Kidney capillary endothelial cell (primary cell): ENCODE results near the gene EPB41.
"Not testable (repeated sequence)": the region's sequence is repeated elsewhere in the genome, so short reads cannot be mapped to it uniquely, and the experiment has no call there.

Source experiments
- DNase-seq: peaks from one replicate; pipeline ENCODE4 v3.0.0-alpha.2; 2018; ENCODE audit warnings: low spot score

EPB41 gene

DNA sequence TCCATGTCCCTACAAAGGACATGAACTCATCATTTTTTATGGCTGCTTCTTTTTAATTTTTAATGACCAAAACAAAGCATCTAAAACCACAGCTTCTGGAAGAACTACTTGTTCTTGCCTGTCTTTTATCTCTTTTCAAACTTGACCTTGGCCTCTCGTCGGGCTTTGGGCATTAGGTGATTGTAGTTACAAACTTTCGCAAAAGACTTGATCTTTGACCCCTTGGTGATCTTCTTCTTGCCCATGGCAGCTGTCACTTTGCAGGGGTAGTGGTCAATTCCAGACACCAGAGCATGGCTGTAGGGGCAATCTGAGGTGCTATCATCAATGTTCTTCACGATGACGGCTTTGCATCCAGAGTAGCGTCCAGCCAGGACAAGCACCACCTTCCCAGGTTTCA is 67.8 kb downstream of the EPB41 start:
- DNase-seq = no peak

DNA sequence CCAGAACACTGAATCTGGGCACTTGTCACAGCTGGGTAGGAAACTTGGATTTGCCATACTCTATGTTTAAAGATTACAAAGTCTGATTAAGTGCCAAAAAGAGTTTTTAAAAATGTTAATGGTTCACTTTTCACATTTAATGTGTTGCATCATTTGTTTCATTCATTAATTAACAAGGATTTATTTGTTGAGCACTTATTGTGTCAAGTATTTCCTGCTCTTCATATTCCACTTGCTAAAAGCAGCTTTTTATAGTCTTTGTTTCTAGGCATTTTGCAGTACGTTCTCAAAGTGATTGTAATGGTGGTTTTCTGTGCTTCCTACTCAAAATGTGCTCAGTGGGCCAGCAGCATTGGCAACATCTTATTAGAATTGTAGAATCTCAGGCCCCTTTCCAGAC is 68.7 kb downstream of the EPB41 start:
- no peak for DNase-seq

DNA sequence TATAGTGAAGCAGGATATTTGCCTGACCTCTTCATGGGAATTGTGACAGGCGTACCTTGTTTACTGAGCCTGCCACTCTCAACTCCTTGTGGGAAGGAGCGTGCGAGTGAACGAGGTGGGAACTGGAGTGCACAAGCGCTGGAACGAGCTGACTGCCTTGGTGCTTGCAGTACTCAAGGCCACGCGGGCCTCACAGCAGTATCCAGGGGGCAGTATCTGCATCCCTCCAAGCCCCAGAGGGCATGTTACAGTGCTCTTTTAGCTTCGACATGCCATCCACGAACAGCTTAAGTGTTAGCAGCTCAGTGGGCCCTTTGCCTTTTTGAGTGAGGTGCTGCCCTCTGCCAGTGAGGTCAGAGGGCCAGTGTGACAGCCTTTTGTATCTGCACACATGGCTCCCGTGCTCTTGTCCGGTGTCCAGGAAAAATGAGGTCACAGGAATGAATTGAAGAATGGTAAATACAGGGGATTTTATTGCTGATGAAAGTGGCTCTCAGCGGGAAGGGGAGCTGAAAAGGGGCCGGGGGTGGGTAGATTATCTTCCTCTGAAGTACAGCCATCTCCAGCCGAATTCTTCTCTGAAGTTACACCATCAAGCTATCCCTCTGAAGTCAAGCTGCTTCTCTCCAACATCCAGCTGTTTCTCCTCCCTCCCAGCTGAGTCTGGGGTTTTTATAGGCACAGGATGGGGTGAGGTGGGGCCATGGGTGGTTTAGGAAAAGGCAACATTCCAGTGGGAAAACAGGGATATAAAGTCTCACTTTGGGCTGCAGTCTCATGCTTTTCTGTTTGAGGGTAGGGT is 69.3 kb downstream of the EPB41 start:
- DNase-seq = no peak

DNA sequence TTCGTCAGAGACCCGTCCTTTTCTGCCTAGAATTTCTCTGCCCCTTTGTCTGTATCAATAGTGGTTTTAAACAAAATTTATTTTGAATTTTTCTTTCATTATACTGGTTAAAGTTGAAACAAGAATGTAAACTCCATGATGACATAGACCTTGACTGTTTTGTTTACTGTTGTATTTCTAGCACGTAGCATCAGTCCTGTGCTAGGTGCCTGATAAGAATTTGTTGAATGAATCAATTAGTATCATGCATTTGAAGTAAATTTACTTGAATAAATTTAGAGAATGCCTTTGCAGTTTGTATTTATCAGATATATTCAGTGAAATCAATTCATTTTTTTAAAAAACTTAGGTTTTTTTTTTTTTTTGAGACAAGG is 69.9 kb downstream of the EPB41 start:
- no peak for DNase-seq

DNA sequence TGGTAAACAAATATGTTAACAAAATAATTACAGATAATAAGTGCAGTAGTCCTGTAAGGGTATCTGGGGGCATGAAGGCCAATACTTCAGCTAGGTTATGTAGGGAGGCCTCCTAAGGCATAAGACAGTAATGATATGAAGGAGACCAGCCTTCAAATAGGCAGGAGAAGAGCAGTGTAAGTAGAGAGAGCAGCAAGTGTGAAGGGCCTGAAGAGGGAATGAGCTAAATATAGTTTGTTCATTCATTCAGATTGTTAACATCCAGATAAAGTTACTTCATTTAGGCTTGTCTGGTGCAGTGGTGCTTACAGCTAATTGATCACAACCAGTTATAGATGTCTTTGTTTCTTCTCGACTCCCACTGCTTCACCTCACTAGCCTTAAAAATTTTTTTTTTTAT is 71.1 kb downstream of the EPB41 start:
- no peak for DNase-seq

DNA sequence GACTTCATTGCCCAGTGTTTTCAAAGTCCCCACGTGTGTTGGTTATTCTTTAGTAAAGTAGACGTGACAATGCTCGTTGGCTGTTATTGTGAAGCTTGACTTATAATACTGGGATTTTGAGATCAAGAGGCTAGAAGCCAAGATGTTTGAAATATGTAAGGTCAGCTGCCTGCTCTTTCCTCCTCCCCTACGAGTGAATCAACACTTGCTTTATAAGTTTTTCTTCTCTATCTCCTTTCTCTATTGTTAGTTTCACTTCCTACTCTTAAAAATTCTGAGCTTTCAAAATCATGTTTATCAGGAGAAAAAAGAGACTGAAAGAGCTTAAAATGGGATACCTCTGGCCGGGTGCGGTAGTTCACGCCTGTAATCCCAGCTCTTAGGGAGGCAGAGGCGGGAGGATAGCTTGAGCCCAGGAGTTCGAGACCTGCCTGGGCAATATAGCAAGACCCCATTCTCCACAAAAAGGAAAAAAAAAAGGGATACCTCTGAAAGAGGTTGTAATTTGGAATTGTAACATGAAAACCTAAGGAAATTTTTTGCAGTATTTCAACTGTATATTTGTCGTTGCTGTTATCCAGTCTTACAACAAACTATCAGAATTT is 72.0 kb downstream of the EPB41 start:
- no peak for DNase-seq

DNA sequence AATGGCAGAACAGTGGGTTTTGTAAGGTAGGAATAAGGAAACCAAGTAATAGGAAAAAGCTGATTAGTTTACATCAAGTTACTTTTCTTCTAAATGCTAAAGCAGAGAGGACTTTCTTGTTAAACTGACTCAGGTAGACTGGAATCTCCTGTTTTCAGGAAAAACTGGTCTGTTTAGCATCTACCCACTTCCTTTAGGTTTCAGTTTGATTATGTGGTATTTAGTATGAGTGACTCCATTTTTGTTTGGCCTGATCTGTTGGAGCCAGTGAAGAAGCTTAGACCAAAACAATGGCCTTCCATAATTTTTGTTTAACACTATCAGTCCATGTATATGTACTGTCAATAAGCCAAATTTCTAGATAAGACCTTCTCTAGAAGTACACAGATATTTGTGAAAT is 88.4 kb downstream of the EPB41 start:
- no peak for DNase-seq

DNA sequence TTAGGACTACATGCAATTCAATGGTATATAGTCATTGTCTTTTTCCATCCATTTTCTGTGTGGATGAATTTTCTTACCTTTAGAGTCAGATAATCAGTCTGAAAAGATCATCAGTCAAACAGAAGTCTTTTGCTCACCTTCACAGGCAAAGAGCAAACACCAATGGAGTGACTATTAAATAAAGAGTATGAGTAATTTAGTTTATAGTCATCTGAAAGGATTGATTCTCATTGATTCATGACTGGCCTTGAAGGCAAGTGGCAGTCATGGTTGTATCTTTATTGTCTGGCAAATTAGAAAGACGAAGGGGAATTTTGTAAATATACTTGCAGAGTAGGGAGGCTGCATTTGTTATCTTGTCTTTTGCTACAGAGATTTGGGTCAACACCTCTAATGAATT is 89.9 kb downstream of the EPB41 start:
- no peak for DNase-seq

DNA sequence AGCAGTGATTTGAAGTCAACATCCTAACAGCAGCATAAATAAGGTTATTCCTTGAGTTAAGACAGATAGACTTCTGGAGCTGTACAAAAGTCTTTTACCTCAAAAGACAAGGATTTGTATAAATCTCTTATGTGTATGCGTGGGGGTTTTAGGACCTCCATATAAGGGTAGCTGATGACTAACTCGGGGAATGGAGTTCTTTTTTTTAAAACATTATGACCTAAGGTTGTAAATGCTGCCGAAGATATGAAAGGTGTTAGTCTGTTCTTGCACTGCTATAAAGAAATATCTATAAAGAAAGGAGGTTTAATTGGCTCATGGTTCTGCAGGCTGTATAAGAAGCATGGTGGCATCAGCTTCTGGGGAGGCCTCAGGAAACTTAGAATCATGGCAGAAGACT is 90.4 kb downstream of the EPB41 start:
- DNase-seq = no peak

DNA sequence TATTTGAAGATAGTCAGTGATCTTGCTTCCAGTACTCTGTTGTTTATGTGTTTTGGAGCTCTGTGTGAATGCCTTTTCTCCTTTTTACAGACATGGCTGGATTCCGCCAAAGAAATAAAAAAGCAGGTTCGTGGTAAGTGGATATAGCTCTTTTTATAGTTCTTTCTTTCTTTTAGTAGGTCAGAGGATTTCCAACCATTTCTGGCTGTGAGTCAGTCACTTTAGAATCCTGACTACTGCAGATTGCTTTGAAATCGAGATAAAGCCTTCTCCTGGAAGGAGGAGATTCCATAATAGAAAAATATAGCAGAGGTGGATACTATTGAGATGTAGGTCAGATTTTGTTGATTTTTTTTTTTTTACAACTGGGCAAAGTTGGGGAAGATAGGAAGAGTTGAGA is 97.4 kb downstream of the EPB41 start:
- no peak for DNase-seq

DNA sequence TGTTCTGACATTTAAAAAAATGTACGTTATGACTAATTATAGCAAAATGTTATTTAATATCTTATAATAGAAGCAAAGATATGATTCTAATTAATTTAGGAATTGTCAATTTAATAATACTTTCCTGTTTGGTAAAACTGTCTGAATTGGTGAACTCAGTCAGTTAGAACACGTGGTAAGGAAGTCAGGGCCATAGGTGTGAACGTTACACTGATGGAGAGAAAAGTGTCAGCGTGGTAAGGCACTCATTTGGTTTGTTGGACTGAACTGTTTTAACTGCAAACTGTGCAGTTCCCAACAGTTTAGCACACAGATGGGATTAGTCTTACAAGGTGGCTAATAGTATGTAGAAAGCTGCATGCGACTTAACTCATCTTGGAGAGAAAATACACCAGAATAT is 102.9 kb downstream of the EPB41 start:
- DNase-seq = no peak

DNA sequence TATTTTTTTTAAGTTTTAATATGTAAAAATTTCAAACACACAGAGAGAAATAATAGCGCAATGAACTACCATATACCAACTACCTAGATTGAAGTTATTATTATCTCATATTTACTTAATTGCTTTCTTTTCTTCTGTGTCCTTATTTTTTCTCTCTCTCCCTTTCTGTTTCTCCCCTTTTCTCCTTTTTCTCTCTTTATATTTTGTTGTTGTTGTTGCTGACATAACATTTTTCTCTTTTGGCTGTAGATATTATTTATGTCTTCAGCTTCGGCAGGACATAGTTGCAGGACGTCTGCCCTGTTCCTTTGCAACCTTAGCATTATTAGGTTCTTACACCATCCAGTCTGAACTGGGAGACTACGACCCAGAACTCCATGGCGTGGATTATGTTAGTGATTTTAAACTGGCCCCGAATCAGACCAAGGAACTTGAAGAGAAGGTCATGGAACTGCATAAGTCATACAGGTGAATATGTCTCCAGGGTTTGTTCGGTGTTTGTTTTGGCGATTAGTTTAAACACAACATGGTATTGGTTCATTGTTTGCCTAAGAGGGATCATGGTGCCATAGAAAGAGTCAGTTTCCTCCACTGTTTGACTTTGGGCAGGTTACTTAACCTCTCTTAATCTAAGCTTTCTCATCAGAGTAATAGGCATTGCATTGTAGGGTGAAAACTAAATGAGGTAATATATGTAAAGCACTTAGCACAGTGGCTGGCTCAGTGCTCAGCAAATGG is 103.8 kb downstream of the EPB41 start:
- DNase-seq = no peak

DNA sequence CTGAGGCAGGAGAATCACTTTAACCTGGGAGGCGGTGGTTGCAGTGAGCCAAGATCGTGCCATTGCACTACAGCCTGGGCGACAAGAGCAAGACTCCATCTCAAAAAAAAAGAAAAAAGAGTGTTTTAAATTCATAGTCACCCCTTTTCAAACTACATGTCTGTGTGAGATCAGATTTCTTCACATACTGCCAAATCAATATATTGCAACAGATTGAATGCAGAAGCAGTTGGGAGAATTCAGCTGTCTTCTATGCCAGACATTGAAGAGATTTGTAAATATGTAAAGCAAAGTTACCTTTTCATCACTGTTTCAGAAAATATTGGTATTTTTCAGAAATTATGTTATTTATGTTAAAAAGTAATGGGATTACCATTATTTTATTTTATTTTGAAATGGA is 108.3 kb downstream of the EPB41 start:
- no peak for DNase-seq

DNA sequence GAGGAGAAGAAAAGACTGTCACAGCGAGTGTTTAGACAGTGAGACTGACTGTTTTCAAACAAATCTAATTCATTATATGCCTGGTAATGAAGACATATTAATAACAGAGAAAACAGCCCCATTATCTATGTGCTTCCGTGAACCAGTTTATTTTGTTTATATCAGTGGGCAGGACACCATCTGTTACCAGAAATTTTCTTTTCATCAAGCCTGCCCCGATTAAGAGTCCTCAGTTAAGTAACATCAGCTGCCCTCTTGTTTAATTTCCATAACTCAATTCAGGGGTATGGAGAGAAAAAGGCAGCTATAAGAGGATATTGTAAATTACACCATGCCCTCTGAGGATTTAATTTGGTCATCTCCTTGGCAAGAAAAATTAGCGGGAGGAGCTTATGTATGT is 115.3 kb downstream of the EPB41 start:
- DNase-seq = no peak

DNA sequence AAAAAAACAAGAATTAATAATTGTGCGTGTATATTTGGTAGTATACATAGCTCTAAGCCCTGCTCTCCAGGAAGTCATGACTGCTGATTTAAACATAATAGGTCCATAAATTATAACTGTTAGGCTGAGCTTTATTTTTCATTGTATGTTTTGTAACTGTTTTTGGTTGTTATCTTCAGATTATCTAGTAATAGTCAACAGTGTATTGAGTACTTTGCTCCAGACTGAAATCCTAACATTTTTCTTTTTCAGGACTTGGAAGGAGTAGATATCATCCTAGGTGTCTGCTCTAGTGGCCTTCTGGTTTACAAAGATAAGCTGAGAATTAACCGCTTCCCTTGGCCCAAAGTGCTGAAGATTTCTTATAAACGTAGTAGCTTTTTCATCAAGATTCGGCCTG is 118.5 kb downstream of the EPB41 start:
- DNase-seq = no peak

DNA sequence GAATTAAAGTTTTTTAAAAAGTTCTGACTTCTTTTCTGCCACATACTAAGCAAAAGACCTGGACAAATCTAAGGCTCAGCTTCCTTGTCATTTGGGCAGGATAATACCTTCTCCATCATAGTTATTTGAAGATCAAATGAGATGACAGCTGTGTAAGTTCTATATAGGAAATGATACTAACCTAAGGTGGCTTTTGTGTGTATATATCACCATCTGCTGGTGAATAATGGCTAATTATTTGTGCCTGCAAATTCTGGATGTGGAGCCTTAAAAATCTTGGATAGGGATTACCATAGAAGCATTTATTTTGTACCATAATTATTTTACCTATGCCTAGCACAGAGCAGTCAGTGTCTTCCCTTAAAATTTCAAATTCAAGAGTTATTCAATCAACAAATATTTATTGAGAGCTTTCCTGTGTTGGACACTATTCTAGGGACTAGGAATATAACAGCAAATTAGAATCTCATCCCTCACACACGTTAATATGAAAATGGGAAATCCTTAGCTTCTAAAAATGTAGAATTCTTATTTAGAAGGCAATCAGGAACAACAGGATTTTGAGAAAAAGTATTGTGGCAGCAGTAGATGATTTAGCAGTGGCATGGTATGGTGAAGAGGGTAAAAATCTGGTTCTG is 119.6 kb downstream of the EPB41 start:
- DNase-seq = peak; percentile 56

DNA sequence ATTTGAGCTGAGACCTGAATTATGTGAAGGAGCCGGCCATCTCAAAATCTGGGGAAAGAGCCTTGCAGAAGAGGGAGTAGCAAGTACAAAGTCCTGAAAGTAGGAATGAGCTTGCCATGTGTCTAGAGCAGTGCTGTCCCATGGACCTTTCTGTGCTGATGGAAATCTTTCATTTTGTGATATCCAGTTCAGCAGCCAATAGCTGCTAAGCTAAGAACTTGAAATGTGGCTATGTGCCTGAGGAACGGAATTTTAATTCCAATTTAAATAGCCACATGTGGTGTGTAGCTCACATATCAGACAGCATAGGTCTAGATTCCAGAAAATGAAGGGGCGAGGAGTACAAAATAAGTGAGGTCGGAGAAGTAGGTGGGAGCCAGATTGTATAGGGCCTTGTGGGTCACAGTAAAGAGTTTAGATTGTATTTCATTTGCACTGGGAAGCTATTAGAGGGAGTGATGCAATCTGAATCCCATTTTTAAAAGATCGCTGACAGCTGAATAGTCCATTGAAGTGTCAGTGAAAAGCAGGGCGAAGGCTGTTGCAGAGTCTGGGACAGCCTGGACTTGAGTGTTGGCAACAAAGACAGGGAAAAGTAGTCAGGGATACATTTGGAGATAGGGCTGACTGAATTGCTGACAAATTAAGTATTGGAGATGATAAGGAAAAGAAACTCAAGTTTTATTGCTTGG is 129.1 kb downstream of the EPB41 start:
- no peak for DNase-seq

DNA sequence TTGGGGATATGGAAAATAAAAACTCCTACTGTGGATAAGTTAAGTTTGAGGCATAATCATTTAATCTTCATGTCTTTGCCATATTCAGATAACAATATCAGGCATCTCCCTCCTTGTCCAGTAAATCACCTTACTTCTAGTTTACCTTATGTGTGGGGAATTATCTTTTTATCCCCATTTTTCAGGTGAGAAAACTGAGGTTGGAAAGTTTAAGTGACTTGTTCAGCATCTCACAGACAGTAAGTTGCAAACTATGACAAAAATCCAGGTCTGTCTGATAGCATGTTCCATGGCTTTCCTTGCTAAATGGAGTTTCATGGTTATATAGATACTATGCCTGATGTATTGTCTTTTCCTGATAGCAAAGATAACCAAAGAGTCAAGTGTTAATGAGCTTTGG is 129.6 kb downstream of the EPB41 start:
- DNase-seq = no peak

DNA sequence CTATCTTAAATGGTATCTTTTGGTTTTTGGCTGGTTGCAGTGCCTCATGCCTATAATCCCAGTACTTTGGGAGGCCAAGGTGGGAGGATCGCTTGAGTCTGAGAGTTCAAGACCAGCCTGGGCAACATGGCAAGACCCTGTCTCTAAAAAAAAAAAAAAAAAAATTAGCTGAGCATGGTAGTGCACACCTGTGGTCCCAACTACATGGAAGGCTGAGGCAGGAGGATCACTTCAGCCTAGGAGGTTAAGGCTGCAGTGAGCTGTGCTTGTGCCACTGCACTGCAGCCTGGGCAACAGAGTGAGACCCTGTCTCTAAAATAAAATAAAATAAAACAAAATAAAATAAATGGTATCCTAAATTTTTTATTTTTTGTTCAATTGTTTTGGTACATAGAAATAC is 131.3 kb downstream of the EPB41 start:
- DNase-seq = not testable (repeated sequence)

DNA sequence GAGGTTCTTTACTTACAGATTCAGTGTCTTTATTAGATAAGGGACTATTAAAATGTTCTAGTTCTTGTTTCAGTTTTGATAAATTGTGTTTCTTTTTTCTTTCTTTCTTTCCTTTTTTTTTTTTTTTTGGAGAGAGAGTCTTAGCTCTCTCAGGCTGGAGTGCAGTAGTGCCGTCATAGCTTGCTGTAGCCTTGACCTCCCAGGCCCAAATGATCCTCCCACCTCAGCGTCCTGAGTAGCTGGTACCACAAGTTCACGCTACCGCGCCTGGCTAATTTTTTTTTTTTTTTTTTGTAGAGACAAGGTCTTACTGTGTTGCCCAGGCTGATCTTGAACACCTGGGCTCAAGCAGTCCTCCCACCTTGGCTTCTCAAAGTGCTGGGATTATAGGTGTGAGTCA is 132.8 kb downstream of the EPB41 start:
- DNase-seq = no peak

DNA sequence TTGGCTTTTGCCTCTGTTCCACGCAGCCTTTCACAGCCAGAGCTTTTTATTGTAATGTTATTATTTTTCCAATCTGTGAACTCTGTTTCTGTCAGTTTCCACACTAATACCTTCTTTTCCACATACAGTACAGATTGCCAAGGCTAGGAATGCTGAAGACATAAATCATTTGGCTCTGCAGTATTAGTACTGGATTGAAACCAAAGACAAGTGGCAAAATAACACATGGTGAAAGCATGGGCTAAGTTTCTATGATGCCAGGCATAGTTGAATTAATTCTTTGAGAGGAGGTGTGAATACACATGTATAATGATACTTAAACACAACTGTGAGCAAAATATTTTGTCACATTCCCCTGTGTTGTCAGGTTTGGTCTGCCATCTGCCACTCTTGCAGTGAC is 135.8 kb downstream of the EPB41 start:
- DNase-seq = no peak

DNA sequence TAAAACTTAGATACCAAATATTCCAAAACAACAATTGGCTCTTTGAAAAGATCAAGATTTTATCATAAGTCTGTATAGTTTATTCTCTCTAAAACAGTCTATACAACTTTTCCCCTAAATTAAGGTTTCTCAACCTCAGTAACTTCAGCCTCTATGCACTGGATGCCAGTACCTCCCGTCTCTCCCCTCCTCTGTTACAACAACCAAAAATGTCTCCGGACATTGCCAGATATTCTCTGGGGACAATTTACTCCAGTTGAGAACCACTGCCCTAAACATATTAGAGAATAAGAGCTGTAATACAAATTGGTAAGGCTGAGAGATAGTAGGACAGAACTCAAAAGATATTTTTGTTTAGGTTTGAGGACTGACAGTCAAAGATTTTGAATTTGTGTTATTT is 137.7 kb downstream of the EPB41 start:
- DNase-seq = no peak
